HG02938 (cell line): ENCODE data around the gene SPTBN5.

Source experiments
- ATAC-seq: cut with Tn5 transposase; IDR thresholded peaks from one replicate; pipeline ENCODE4 v1.9.1; 2021; ENCODE audit warnings: mild to moderate bottlenecking, moderate library complexity; ENCODE audit not compliant: unreplicated experiment

The SPTBN5 gene

DNA sequence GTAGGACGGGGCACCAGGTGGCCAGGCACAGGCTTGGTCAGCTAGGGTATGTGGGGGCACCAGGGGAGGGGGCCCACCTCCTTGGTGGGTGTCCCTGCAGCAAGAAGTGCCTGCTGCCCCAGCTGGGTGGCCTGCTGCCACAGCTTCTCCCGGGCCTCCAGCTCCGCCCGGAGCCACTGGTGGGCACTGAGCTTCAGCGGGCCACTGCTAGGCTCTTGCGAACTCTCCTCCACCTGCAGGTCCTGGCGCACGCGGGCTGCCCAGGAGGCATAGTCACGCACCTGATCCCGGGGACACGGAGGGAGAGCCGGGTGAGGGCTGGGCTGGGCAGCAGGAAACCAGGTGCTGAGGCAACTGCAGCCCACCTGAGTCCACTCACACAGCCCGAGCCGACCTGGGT, 25.5 kb downstream of the SPTBN5 start:
- ATAC-seq: no peak

GRCh38 chr15:41866872-41867579, 26.8 kb downstream of the SPTBN5 start:
- no peak for ATAC-seq

GRCh38 chr15:41866263-41866703, 27.6 kb downstream of the SPTBN5 start:
- no peak for ATAC-seq

DNA sequence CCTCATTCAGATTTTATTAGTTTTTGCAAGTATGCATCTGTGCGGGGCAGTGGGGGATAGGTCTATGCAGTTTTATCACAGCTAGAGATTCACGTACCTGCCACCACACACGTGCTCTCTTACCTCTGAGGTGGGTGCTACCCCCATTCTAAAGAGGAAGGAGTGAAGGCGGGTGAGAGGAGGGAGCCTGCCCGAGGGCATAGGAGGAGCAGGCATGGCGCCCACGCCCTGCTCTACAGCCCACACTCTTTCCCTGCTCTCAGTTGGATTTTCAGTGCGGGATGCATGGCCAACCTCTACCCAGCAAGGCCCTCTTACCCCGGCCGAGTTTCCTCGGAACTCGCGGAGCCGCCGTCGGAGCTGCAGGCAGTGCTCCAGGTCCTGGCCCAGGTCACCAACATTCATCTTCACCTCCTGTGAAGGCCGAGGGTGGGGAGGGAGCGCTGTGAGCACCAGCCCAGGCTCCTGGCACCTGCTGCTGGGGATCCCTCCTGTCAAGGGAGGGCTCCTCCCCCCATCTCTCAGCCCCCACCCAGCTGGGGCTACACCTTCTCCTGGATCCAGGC, 28.3 kb downstream of the SPTBN5 start:
- ATAC-seq: no peak

DNA sequence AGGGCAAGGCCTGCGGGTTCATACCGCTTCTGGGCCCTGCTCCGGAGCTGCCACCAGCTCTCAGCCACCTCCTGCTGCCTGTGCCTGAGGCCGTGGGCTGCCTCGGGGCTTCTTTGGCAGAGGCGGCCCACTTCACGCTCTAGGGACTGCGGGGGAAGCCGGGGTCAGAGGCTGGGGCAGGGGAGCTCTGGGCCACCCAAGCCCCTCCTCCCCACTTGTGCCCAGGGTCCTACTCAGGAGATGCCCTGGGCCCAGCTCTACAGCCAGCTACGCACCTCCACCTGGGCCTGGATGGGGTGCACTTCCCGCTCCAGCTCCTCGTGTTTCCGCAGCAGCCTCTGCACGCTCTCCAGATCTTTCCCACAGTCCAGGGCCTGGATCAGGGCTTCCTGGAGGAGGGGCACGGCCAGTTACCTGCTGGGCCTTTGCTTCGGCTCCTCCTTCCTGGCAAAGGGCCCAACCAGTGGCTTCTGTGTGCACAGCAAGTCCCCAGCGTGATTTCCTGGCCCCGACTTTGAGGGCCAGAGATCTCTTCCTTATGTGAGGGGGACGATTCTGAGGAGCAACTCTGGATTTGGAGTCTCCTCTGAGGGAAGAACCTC, 31.2 kb downstream of the SPTBN5 start:
- ATAC-seq: no peak

DNA sequence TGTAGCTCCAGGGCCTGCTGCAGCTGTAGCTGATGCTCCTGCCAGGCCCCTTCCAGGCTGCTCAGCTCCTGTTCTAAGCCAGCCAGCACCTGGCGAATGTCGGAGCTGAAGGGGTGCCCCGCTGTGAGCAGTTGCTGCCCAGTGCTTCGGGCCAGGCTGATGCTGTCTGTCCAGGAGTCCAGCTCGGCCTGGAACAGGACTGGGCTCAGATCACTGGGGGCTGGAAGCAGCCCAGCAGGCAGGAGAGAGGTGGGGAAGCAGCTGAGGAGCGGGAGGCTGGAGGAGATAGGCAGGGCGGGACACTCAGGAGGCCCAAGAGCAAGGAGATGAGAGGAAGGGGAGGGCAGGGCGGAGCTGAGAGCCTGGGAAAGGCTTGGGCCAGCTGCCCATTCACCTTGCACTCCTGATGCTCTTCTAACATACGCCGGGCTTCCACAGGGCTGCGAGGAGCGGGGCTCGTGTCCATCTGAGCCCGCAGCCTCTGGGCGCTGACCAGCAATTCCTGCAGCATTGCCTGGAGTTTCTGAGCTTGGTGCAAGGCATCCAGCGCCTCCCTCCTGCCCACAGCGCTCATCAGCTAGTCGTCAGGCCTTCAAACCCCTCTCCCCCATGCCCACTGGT, 32.0 kb downstream of the SPTBN5 start:
- ATAC-seq: no peak

GRCh38 chr15:41860049-41860828, 33.6 kb downstream of the SPTBN5 start:
- no peak for ATAC-seq

- no peak for ATAC-seq
These were observed 35.1 kb downstream of the SPTBN5 start for GRCh38 chr15:41858756-41859155.

GRCh38 chr15:41857316-41857715, 36.5 kb downstream of the SPTBN5 start:
- no peak for ATAC-seq

DNA sequence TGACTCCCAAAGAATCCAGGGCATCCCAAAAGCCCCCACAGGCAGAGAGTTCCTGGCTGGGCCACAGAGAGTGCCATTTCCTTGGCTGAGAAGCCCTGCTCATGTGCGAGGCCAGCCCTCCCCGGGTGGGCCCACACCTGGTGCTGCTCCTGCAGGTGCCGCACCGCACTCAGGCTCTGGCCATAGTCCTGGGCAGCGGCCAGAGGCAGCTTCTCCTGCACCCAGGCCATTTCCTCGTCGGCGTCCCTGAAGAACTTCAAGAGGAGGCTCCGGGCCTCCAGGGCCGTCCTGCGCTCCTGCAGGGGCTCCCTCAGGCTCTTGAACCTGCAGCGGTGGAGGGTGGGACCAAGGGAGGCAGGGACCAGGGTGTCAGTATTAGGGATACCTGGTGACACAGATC, 37.1 kb downstream of the SPTBN5 start:
- ATAC-seq: no peak

DNA sequence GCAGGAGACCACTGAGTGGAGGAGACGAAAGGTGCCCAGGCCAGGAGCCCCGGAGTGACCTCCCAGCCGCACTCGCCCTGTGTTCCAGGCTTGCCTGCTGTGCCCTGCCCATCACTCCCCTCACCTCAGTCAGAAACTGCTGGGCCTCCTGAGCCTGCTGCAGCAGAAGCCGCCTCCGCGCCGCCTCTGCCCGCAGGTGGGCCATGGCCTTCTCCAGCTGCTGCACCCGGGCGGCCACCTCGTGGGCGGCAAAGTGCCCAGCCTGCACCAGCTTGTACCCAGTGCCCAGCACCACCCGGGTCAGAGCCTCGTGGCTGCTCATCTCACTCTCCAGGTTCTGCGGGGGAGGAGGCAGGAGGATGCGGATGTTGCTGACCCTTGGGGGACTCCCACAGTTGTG, 37.6 kb downstream of the SPTBN5 start:
- ATAC-seq: no peak

DNA sequence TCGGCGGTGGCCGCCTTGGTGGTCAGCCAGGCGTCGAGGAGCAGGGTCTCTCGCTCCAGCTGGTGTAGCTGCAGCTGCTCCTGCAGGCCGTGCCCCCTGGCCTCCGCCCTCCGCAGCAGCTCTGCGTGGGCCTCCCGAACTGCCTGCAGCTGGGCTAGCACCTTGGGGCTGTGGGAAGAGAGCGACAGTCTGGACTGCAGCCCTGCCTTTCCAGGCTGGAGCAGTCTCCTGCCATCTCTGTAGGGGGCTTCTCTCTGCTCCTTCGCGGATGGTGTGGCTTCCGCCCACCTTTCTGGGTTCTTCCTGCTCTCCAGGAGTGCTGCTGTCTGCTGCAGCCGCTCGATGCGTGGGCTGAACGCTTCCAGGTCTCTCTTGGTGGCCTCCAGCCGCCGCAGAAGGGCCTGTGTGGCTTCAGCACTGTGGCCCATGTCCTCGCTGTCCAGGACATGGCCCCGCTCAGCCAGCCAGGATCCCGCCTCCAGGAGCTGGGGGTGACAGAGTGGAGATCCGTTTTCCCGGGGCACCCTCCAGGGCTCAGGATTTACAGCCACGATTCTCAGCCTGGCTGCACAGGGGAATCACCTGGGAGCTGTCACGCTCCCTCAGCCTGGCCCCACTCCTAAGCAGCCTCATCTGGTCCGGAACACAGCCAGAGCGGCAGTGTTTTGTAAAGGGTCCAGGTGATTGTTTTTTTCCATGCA, 38.4 kb downstream of the SPTBN5 start:
- ATAC-seq: no peak

DNA sequence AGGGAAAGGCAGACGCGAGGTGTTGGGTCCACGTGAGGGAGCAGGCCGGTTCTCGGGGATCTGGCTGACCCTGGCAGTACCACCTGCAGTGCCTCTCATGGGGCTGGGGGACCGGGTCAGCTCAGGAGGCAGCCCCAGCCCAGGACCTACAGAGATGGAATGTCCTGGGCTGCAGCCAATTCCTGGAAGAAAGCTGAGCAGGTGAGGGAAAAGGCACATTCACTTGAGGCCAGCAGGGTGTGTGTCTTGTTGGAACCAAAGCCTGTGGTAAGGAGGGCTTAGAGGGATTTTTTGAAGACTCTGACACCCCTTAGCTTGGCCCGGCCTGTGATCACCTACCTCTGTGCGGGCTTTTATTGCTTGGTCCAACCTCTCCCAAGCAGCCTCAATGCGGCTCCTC, 39.4 kb downstream of the SPTBN5 start:
- no peak for ATAC-seq

- ATAC-seq: no peak
These were observed 40.0 kb downstream of the SPTBN5 start for GRCh38 chr15:41853831-41854230.

GRCh38 chr15:41852736-41853590, 40.9 kb downstream of the SPTBN5 start:
- no peak for ATAC-seq

DNA sequence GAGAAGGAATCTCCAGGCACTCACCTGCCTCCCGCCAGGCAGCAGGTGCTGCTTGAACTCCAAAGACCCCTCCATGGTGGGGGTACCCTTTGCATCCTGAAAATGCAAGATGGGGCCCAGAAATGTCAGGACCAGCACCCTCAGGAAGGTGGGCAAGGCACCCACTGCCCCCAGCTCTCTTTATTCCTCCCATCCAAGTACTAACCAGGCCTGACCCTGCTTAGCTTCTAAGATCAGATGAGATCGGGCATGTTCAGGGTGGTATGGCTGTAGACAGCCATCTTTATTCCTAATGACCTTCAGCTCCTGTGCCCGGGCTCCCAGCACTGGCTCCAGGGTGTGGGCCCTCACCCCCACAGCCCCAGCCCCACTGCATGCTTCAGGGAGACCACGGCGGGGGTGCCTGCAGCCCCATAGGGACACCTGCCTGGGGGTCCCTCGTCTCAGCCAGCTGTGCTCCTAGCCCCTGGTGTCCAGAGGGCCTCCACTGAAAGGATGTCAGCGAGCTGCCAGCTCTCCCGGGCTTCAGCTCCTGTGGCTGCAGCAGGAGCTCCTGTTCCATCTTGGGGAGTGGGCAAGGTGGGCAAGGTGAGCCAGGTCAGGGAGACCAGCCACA, 42.0 kb downstream of the SPTBN5 start:
- ATAC-seq: no peak

GRCh38 chr15:41851167-41851523, 42.7 kb downstream of the SPTBN5 start:
- ATAC-seq: no peak

- no peak for ATAC-seq
These were observed 43.2 kb downstream of the SPTBN5 start for GRCh38 chr15:41850482-41851166.

- ATAC-seq: no peak
These were observed 44.0 kb downstream of the SPTBN5 start for GRCh38 chr15:41849861-41850260.
